GM10248 (cell line): ENCODE results near the gene PEX26.

Experiments used
- CTCF ChIA-PET: fragments of 300-600 bp; sonication (Branson Sonifier 250); formaldehyde crosslinking; extraction: SDS; loops from one replicate; lab custom pipeline; 2021; ENCODE audit warnings: antibody characterized with exemption; lab: Yijun Ruan, JAX
- POLR2A ChIA-PET: fragments of 350-650 bp; sonication (Branson Sonifier 250); formaldehyde crosslinking; extraction: SDS; loops from one replicate; lab custom pipeline; 2020; ENCODE audit warnings: antibody characterized with exemption; lab: Yijun Ruan, JAX
- DNase-seq: peaks from one replicate; pipeline ENCODE4 v3.0.0; 2012; ENCODE audit errors: extremely low spot score
- CTCF ChIP-seq: IDR thresholded peaks from 2 replicates; pipeline ENCODE4 v1.5.1; 2012; ENCODE audit warnings: mild to moderate bottlenecking, low read depth; ENCODE audit errors: extremely low read depth, missing control alignments, control extremely low read depth

PEX26 gene

DNA sequence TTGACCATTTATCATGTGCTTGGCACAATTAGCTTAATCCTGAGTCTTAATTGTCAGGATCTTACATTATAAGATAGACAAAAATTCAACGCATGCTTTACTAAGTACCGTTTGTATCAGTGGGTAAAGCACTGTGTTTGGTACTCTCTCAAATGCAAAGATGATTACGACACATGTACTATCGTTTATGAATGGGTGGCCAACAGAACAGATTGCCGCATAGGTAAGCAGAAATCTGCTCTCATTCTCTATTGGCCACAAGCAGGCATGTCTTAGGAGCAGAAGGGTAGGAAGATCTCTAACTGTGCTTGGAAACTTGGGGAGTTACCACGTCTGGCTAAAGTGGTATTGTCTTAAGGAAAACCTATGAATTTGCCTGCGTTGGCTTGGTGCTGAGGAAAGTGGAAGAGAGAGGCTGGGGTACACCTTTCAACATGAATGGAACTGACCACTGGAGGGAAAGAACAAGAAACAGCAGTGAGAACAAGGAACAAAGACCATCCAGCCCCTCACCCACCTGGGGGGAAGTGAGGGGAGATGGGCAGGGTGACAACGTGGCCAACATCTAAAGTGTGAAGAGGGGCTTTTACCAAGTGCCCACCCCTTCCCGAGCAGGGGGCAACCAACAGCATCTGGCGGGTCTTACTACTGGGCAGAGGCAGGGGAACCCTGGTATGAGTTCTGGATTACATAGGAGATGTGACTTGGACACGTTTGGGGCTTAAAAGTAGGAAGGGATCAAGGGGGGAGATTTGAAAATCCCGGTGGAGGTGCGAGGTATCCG lies 31.8 kb downstream of the PEX26 start:
- CTCF ChIA-PET: interaction anchor here (0.8 to 1.7 kb wide), 2 partner anchors 34 kb away, joined by 4 to 5 read pairs; no protein-coding TSS in a partner anchor
- POLR2A ChIA-PET: interaction anchor here (0.6 kb wide), 1 partner anchor 25 kb away, joined by 4 read pairs; no protein-coding TSS in a partner anchor
- no peak for TF ChIP-seq CTCF
- no peak for DNase-seq

DNA sequence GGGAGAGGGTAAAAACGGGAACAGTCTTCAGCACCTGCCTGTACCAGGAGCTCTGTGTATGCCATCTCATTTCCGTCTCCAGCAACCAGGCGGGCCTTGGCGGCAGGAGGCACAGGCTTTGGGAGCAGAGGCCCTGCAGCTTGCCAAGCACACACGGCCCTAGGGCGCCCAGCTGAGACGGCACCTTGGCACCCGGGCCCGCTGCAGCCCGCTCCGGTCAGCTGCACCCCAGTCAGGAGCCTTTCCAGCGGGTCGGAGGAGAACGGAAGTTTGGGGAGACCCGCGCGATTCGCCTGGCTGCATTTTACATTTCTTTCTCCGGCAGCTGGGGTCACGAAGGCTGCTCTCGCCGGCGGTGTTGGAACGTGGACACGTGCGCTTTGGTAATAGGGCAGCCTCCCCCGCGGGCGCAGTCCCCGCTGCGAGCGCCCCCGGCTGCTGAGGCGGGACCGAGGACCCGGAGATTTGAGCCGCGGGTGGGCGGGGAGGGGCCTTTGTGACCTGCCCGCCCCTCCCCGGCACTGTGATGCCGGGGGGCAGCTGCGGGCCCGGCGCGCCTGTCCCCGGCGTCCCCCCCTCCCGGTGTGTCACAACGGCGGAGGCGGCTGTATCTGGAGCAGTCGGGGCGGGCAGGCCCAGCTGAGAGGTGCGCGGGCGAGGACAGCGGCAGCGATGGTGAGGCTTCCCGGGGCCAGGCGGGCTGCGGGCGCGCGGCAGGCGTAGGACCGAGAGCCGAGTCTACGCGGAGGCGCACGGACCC lies 32.6 kb downstream of the PEX26 start, which contains the start of gene TUBA8:
Gene TUBA8 (plus strand): TSS at position 616 of the 760 bp plus-strand sequence. CDS start 57 bp downstream, at position 673.
- POLR2A ChIA-PET: interaction anchor here (0.6 kb wide), 1 partner anchor 26 kb away, joined by 4 read pairs; no protein-coding TSS in a partner anchor
- peak; percentile 64 for DNase-seq
- peak; percentile 25 for TF ChIP-seq CTCF
- CTCF ChIA-PET: interaction anchor here (0.8 to 1.0 kb wide), 3 partner anchors 17 to 35 kb away, joined by 3 to 4 read pairs (median 3); no protein-coding TSS in a partner anchor

DNA sequence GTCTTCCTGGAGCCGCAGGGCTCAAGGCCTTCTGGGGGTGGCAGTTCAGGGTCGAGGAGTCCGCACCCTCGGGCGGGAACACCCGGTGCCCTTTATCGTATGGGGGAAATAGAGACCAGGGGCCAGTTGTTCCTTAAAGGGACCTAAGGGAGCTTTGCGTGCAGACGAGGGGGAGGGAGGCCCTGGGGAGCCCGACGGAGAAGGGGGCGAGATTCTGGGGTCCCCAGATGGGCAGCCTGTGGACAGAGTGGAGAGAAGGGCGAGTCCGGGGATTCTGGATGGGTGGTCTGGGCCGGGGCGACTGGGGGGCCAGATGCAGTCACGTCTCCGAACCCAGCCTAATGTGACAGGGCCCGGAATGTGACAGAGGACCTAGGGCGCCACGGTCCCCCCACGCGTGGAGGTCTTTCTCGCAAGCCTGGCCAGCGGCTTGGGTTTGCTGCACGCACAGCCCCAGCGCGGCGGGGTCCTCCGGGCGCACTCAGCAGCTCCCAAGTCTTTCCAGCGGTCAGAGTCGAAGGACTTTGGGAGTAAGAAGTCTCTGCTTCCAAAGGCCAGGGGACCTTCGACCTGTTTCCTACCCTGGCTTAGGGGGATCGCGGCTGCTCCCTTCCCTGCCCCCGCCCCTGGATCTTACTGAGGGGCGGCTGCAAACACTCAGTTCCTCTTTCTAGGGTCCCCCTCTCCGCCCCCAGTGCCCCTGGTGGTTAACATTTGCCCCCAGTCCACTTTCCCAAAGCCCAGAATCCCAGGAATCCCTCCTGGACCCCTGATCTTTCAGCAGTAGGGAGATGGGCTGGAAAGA lies 33.4 kb downstream of the PEX26 start:
- DNase-seq: no peak
- no peak for TF ChIP-seq CTCF
- ChIA-PET POLR2A (interaction anchor here (1.2 kb wide), 1 partner anchor 33 kb away, joined by 3 read pairs; the partner anchor contains the start of gene PEX26), CTCF (interaction anchor here (0.9 to 1.2 kb wide), 3 partner anchors 17 to 35 kb away, joined by 3 to 4 read pairs (median 3); no protein-coding TSS in a partner anchor)

- ChIA-PET POLR2A (interaction anchor here (1.2 kb wide), 1 partner anchor 34 kb away, joined by 3 read pairs; the partner anchor contains the start of gene PEX26), CTCF (interaction anchor here (1.2 kb wide), 1 partner anchor 36 kb away, joined by 4 read pairs; no protein-coding TSS in a partner anchor)
- TF ChIP-seq CTCF: no peak
- no peak for DNase-seq
These were observed 34.1 kb downstream of the PEX26 start for GRCh38 chr22:18111759-18112330.

GRCh38 chr22:18112440-18112839 lies 34.6 kb downstream of the PEX26 start:
- DNase-seq: no peak
- ChIA-PET CTCF (interaction anchor here (1.2 to 1.3 kb wide), 2 partner anchors 12 to 36 kb away, joined by 4 read pairs; no protein-coding TSS in a partner anchor), POLR2A (interaction anchor here (1.2 kb wide), 1 partner anchor 35 kb away, joined by 3 read pairs; the partner anchor contains the start of gene PEX26)

More at GRCh38 chr22:18112440-18112839, 34.6 kb downstream of the PEX26 start:
- no peak for TF ChIP-seq CTCF
